Right forelimb (tissue), 1 donor: ENCODE measurements around the gene MEAF6.
"Not testable (repeated sequence)": the region's sequence is repeated elsewhere in the genome, so short reads cannot be mapped to it uniquely, and the experiment has no call there.

Experiments
- DNase-seq: peaks from one replicate; pipeline ENCODE4 v3.0.0-alpha.2; 2018

The MEAF6 gene

GRCh38 chr1:37514350-37515184, at the start of gene MEAF6:
Gene MEAF6, minus strand, starts transcription at chr1:37514766. Its CDS starts 20 bp downstream, at chr1:37514746.
- DNase-seq: peak; percentile 91

GRCh38 chr1:37562984-37563383, 48.4 kb upstream of the MEAF6 start:
- DNase-seq: no peak

GRCh38 chr1:37561133-37562132, 46.9 kb upstream of the MEAF6 start:
- peak; percentile 49 for DNase-seq

GRCh38 chr1:37560401-37561132, 46.0 kb upstream of the MEAF6 start:
- DNase-seq: no peak

GRCh38 chr1:37559957-37560379, 45.4 kb upstream of the MEAF6 start:
- not testable (repeated sequence) for DNase-seq

GRCh38 chr1:37559080-37559479, 44.5 kb upstream of the MEAF6 start:
- no peak for DNase-seq

GRCh38 chr1:37558411-37558810, 43.8 kb upstream of the MEAF6 start:
- DNase-seq: no peak

GRCh38 chr1:37557402-37557801, 42.8 kb upstream of the MEAF6 start:
- DNase-seq: no peak

- peak; percentile 88 for DNase-seq
These were observed 42.2 kb upstream of the MEAF6 start, which contains the start of gene DNALI1 for GRCh38 chr1:37556712-37557196. Gene DNALI1, plus strand, starts transcription at chr1:37556940. Its CDS starts 55 bp downstream, at chr1:37556995.

- DNase-seq: peak; percentile 93
These were observed 39.6 kb upstream of the MEAF6 start, which contains the start of gene SNIP1 for GRCh38 chr1:37553927-37554808. Gene SNIP1, minus strand, starts transcription at chr1:37554293. Its CDS starts 64 bp downstream, at chr1:37554229.

- no peak for DNase-seq
These were observed 39.0 kb upstream of the MEAF6 start for GRCh38 chr1:37553598-37553926.

GRCh38 chr1:37549341-37549740, 34.8 kb upstream of the MEAF6 start:
- no peak for DNase-seq

GRCh38 chr1:37545019-37545418, 30.5 kb upstream of the MEAF6 start:
- no peak for DNase-seq

- no peak for DNase-seq
These were observed 30.0 kb upstream of the MEAF6 start for GRCh38 chr1:37544530-37544929.

GRCh38 chr1:37540036-37540785, 25.6 kb upstream of the MEAF6 start:
- no peak for DNase-seq

GRCh38 chr1:37539154-37539553, 24.6 kb upstream of the MEAF6 start:
- DNase-seq: not testable (repeated sequence)

GRCh38 chr1:37537378-37537777, 22.8 kb upstream of the MEAF6 start:
- no peak for DNase-seq

- DNase-seq: no peak
These were observed 18.9 kb upstream of the MEAF6 start for GRCh38 chr1:37533317-37534093.

- DNase-seq: not testable (repeated sequence)
These were observed 18.0 kb upstream of the MEAF6 start for GRCh38 chr1:37532418-37533156.
